Type B pancreatic cell (in vitro differentiated cells): ENCODE results near the gene OR52D1. TPM values are rescaled to one million over a fixed set of nuclear protein-coding genes. Genes with fewer than 3 reads are reported as not detected.

Experiments used
- DNase-seq: peaks from one replicate; pipeline ENCODE4 v3.0.0; 2021; ENCODE audit warnings: mixed read lengths; ENCODE audit not compliant: unreplicated experiment; ENCODE audit errors: extremely low spot score
- H3K27ac Mint-ChIP-seq: 2 replicates; pipeline ENCODE4 v1.8.0; 2021; ENCODE audit warnings: mild to moderate bottlenecking, mixed read lengths
- H3K27me3 Mint-ChIP-seq: 2 replicates; pipeline ENCODE4 v1.8.0; 2021; ENCODE audit warnings: mixed read lengths
- H3K36me3 Mint-ChIP-seq: 2 replicates; pipeline ENCODE4 v1.8.0; 2021; ENCODE audit warnings: mixed read lengths
- H3K4me1 Mint-ChIP-seq: one replicate; pipeline ENCODE4 v1.8.0; 2021; ENCODE audit warnings: mixed read lengths; ENCODE audit not compliant: unreplicated experiment
- H3K4me3 Mint-ChIP-seq: 2 replicates; pipeline ENCODE4 v1.8.0; 2021; ENCODE audit warnings: mild to moderate bottlenecking, mixed read lengths
- H3K9me3 Mint-ChIP-seq: 2 replicates; pipeline ENCODE4 v1.8.0; 2021; ENCODE audit warnings: mixed read lengths
- total RNA-seq: library from RNA; stranded (reverse); gene quantifications from 2 replicates; pipeline ENCODE4 v1.2.1, GENCODE V29; 2021; ENCODE audit warnings: low replicate concordance
- TF ChIP-seq, protein P1 (sequence below): fragments of 200-600 bp; sonication (generic); conservative IDR thresholded peaks from 2 replicates; pipeline ENCODE4 v1.5.0; 2021; ENCODE audit warnings: antibody characterized with exemption, mild to moderate bottlenecking

The OR52D1 gene
- total RNA-seq, 1 donor from 2014 or later, result not detected

DNA sequence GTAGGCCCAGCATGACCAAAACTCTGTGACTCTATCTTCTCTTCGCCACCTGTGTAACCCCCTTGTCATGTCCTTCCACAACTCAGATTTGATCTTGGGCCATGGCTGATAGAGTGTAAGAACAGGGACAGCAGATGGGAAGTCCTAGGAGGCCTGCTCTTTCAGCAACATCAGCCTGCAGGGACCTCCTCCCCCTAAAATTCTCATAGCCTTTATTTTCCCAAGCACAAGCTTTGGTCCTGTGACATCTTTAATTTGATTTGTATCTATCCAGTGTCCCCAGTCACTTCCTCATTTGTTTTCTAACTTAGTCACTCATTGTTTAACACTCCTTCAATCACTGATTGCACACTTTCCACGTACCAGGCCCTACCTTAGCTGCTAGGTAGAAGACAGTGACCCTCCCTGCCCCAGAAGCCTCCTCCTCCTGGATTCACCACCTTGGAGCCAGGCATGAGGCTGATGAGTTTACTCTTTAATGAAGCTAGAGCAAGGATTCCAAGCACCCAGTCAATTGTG is 16.0 kb downstream of the OR52D1 start:
- H3K9me3 Mint-ChIP-seq, result no peaks in the 10 kb centered on the region
- peaks cover 5% of the 10 kb centered on the region for H3K27me3 Mint-ChIP-seq
- no peaks in the 10 kb centered on the region for H3K4me1 Mint-ChIP-seq
- H3K27ac Mint-ChIP-seq, result no peak overlapping the region
- TF ChIP-seq, protein P1, sequence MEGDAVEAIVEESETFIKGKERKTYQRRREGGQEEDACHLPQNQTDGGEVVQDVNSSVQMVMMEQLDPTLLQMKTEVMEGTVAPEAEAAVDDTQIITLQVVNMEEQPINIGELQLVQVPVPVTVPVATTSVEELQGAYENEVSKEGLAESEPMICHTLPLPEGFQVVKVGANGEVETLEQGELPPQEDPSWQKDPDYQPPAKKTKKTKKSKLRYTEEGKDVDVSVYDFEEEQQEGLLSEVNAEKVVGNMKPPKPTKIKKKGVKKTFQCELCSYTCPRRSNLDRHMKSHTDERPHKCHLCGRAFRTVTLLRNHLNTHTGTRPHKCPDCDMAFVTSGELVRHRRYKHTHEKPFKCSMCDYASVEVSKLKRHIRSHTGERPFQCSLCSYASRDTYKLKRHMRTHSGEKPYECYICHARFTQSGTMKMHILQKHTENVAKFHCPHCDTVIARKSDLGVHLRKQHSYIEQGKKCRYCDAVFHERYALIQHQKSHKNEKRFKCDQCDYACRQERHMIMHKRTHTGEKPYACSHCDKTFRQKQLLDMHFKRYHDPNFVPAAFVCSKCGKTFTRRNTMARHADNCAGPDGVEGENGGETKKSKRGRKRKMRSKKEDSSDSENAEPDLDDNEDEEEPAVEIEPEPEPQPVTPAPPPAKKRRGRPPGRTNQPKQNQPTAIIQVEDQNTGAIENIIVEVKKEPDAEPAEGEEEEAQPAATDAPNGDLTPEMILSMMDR, result no peak
- no peak overlapping the region for H3K4me3 Mint-ChIP-seq
- no peak for DNase-seq
- no peaks in the 10 kb centered on the region for H3K36me3 Mint-ChIP-seq

DNA sequence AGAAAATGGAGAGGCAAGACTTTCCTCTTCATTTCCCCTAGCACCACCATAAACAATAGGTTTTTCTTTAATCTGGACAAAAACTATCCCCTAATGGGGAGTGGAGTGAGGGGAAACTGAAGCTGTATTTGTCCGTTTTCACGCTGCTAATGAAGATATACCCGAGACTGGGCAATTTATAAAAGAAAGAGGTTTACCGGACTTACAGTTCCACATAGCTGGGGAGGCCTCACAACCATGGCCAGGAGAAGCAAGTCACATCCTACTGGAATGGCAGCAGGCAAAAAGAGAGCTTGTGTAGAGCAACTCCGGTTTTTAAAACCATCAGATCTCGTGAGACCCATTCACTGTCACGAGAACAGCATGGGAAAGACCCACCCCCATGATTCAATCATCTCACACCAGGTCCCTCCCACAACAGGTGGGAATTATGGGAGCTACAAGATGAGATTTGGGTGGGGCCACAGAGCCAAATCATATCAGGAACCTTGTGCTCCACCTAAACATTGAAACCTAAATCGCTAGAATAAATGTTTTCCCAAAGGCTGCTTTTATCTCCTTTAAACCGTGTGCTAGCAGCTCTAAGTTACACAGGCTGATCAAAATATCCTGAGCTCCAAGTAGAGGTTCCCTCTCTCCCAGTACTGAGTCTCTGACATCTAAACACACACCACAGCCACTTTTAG is 17.0 kb downstream of the OR52D1 start:
- Mint-ChIP-seq H3K36me3 (no peaks in the 10 kb centered on the region), H3K4me3 (no peak overlapping the region), H3K27ac (no peak overlapping the region), H3K4me1 (no peaks in the 10 kb centered on the region), H3K9me3 (no peaks in the 10 kb centered on the region), H3K27me3 (peaks cover 5% of the 10 kb centered on the region)
- TF ChIP-seq, protein P1, result no peak
- DNase-seq, result no peak

DNA sequence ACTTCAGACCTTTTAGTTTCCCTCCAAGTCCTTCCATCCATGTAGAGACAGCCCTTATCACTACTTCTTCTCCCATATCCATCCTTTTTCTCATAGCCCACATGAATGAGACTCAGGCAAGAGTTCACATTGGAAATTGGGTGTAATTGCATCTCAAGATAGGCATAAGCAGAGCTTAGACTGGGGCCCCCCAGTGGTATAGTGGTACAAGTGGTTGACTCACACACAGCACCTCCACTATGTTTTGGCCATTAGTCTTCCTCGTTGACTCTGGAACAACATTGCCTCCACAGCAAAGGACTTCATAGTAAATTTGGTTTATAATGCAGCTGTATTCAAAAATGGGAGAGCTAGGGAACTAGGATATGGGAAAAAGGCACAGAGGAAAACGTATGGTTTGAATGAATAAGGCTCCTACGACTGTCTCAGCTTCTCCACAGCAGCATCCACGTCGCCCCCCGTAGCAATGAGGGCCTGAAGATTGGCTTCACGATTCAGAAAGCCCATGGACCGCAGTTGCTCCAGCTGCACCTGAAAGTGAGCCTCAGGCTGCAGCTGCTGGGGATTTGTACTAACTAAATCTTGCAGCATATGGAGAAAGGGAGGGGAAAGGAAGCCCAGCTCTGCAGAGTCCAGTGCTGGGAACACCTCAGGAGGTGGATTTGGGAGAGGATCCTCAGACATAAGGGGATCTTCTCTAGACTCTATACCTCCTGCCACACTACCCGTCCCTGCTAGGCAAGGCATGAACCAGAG is 18.9 kb downstream of the OR52D1 start:
- Mint-ChIP-seq H3K4me1 (no peaks in the 10 kb centered on the region), H3K27me3 (peaks cover 10% of the 10 kb centered on the region), H3K36me3 (no peaks in the 10 kb centered on the region), H3K9me3 (no peaks in the 10 kb centered on the region), H3K4me3 (no peak overlapping the region), H3K27ac (no peak overlapping the region)
- TF ChIP-seq, protein P1, result no peak
- no peak for DNase-seq

DNA sequence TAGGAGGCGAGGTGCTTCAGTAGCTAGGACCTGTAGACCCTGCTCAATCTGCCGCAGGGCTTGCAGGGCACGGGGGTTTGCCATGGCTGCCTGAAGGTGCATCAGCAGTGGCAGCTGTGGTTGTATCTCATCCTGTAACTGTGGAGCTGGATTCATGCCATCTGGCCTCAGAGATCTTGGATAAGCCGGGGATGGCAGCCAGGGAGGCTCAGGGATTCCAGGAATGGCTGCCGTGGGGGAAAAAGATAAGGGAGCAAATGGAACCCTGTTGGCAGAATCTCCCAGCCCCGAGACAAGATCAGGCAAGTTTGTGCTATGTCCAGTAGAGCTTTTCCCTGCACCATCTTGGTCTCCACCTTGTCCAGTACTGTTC is 19.4 kb downstream of the OR52D1 start:
- Mint-ChIP-seq H3K36me3 (no peaks in the 10 kb centered on the region), H3K4me1 (no peaks in the 10 kb centered on the region), H3K27me3 (peaks cover 10% of the 10 kb centered on the region), H3K27ac (no peak overlapping the region), H3K9me3 (no peaks in the 10 kb centered on the region), H3K4me3 (no peak overlapping the region)
- no peak for DNase-seq
- TF ChIP-seq, protein P1, result no peak

DNA sequence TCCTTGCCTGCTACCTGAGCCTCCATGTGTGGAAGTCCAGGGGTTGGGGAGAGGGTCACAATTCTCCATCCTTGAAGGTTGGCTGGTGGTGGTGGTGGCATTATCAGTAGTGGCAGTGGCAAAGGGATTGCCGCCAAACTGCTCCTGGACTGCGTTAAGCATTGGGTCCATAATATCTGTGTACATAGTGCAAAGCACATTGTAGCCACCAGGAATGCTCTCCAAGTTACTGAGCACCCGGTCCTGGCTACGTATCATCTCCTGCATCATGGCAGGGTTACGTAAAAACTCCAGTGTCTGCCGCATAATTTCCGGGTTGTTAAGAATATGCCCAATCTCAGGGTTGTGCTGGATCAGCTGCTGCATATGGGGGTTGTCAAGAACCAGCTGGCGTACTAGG is 20.1 kb downstream of the OR52D1 start:
- H3K4me1 Mint-ChIP-seq, result no peaks in the 10 kb centered on the region
- no peaks in the 10 kb centered on the region for H3K36me3 Mint-ChIP-seq
- no peak overlapping the region for H3K27ac Mint-ChIP-seq
- H3K9me3 Mint-ChIP-seq, result no peaks in the 10 kb centered on the region
- H3K27me3 Mint-ChIP-seq, result peaks cover 10% of the 10 kb centered on the region
- no peak for DNase-seq
- H3K4me3 Mint-ChIP-seq, result no peak overlapping the region
- TF ChIP-seq, protein P1, result no peak
